Lower lobe of right lung (tissue), 2 donors: Measurements from ENCODE around the gene ACY1. TPM values are rescaled to one million over a fixed set of nuclear protein-coding genes. Genes with fewer than 3 reads are reported as not detected.

ENCODE experiments used
- ATAC-seq, 2 donors: fragments of 200-7000 bp; cut with Tn5 transposase; one replicate each; pipeline ENCODE4 v1.9.1; 2020 to 2022; ENCODE audit warnings: mild to moderate bottlenecking in 2 of 2, moderate library complexity in 2 of 2
- DNase-seq: peaks from one replicate; pipeline ENCODE4 v3.0.0-alpha.2; 2020
- H3K27ac ChIP-seq: fragments of 200-600 bp; one replicate; pipeline ENCODE4 v1.8.0; 2022
- H3K27me3 ChIP-seq: fragments of 200-600 bp; one replicate; pipeline ENCODE4 v1.8.0; 2022; ENCODE audit warnings: low read depth
- H3K36me3 ChIP-seq: fragments of 200-600 bp; one replicate; pipeline ENCODE4 v1.8.0; 2022; ENCODE audit warnings: mild to moderate bottlenecking
- H3K4me1 ChIP-seq: fragments of 200-600 bp; one replicate; pipeline ENCODE4 v1.8.0; 2022
- H3K4me3 ChIP-seq: fragments of 200-600 bp; one replicate; pipeline ENCODE4 v1.8.0; 2022; ENCODE audit warnings: mild to moderate bottlenecking
- H3K9me3 ChIP-seq: fragments of 200-600 bp; one replicate; pipeline ENCODE4 v1.8.0; 2022
- CTCF ChIP-seq: fragments of 200-600 bp; IDR thresholded peaks from one replicate; pipeline ENCODE4 v1.8.0; 2022; ENCODE audit warnings: antibody characterized with exemption, mild to moderate bottlenecking
- intact Hi-C: fragments of 100-400 bp; cut with DNase I; formaldehyde crosslinking; loops from one replicate; pipeline ENCODE4 v1.11.0; 2022
- total RNA-seq: library from RNA; stranded (reverse); fragmentation: NEBNext Ultra II Directional; extraction: Animal tissue kit (Norgen Biotek cat#: 25700); gene quantifications from one replicate; pipeline ENCODE4 v1.2.1, GENCODE V29; 2021
- donor health status: DM: no; HTN: yes; CAD: no; lungs with severe emphysema.

The ACY1 gene
- total RNA-seq, 1 donor from 2014 or later = 20.6 TPM

GRCh38 chr3:51955175-51955892 is 28.0 kb upstream of the ACY1 start, which contains the start of gene GPR62:
TSS of gene GPR62 (plus strand) at chr3:51955381. CDS start at chr3:51955653, 272 bp downstream.
- intact Hi-C loops = no loop called here
- ATAC-seq (no peak), DNase-seq (no peak)
- no peak for TF ChIP-seq CTCF
- Histone ChIP-seq H3K4me1 (peaks cover 21% of the 10 kb centered on the region), H3K9me3 (no peaks in the 10 kb centered on the region), H3K27ac (peak within 1 kb of the TSS; percentile 60), H3K4me3 (peak within 1 kb of the TSS; percentile 53), H3K27me3 (peaks cover 13% of the 10 kb centered on the region), H3K36me3 (peaks cover 9% of the 10 kb centered on the region)

GRCh38 chr3:51955893-51956770 is 27.2 kb upstream of the ACY1 start:
- Histone ChIP-seq H3K36me3 (peaks cover 10% of the 10 kb centered on the region), H3K27me3 (peaks cover 13% of the 10 kb centered on the region), H3K4me1 (peaks cover 21% of the 10 kb centered on the region), H3K27ac (peak overlapping the region; percentile 60), H3K4me3 (peak overlapping the region; percentile 53), H3K9me3 (no peaks in the 10 kb centered on the region)
- ATAC-seq (peak; percentile 69 to 75), DNase-seq (no peak)
- intact Hi-C loops = no loop called here
- TF ChIP-seq CTCF = peak; percentile 50

- Histone ChIP-seq H3K27me3 (peaks cover 13% of the 10 kb centered on the region), H3K9me3 (no peaks in the 10 kb centered on the region), H3K4me3 (no peak overlapping the region), H3K36me3 (peaks cover 10% of the 10 kb centered on the region), H3K27ac (no peak overlapping the region), H3K4me1 (peaks cover 21% of the 10 kb centered on the region)
- DNase-seq (no peak), ATAC-seq (no peak)
- intact Hi-C loops = no loop called here
- TF ChIP-seq CTCF = no peak
Observed at GRCh38 chr3:51957520-51958205, 25.7 kb upstream of the ACY1 start.

- peaks cover 13% of the 10 kb centered on the region for H3K27me3 ChIP-seq
- H3K4me1 ChIP-seq = peaks cover 17% of the 10 kb centered on the region
- no peak for TF ChIP-seq CTCF
- ATAC-seq (no peak), DNase-seq (no peak)
- H3K4me3 ChIP-seq = no peak overlapping the region
- no peaks in the 10 kb centered on the region for H3K9me3 ChIP-seq
- H3K36me3 ChIP-seq = peaks cover 10% of the 10 kb centered on the region
- H3K27ac ChIP-seq = no peak overlapping the region
- intact Hi-C loops = no loop called here
Observed at GRCh38 chr3:51958603-51959521, 24.5 kb upstream of the ACY1 start.
